AG04450 (cell line): ENCODE results near the gene PEX26. TPM values are rescaled to one million over a fixed set of nuclear protein-coding genes. Genes with fewer than 3 reads are reported as not detected.

ENCODE experiments used
- CTCF ChIA-PET: fragments of 300-600, 350-600 bp; formaldehyde crosslinking; extraction: SDS; loops from one replicate; lab custom pipeline; 2022; ENCODE audit warnings: antibody characterized with exemption, inconsistent platforms; lab: Charles Lee
- POLR2A ChIA-PET: fragments of 350-600 bp; formaldehyde crosslinking; extraction: SDS; loops from one replicate; lab custom pipeline; 2021; ENCODE audit warnings: antibody characterized with exemption, inconsistent platforms; lab: Yijun Ruan, JAX
- DNase-seq: peaks from one replicate; pipeline ENCODE4 v3.0.0-alpha.2; 2011; ENCODE audit warnings: low read depth, low spot score
- H3K27ac ChIP-seq: one replicate; pipeline ENCODE4 v1.5.1; 2012; ENCODE audit warnings: low read depth, low read length, control low read depth
- H3K27me3 ChIP-seq: one replicate; pipeline ENCODE4 v1.6.0; 2012; ENCODE audit warnings: low read length; ENCODE audit not compliant: control insufficient read depth, insufficient read depth
- H3K4me3 ChIP-seq: 2 replicates; pipeline ENCODE4 v1.5.1; 2011; ENCODE audit warnings: mild to moderate bottlenecking, low read depth, low read length, control low read depth
- H3K9me3 ChIP-seq: 2 replicates; pipeline ENCODE4 v1.5.1; 2012; ENCODE audit warnings: low read length; ENCODE audit not compliant: control insufficient read depth, insufficient read depth
- CTCF ChIP-seq: IDR thresholded peaks from 2 replicates; pipeline ENCODE4 v1.5.1; 2011; ENCODE audit warnings: low read depth, low read length, control low read depth, inconsistent platforms
- polyA plus RNA-seq: library from polyadenylated mRNA; depleted of rRNA; stranded (reverse); fragments of >200 nt; gene quantifications from 2 replicates; pipeline ENCODE4 v1.2.3, GENCODE V29; 2011

The PEX26 gene
- polyA plus RNA-seq, 1 experiment = 20.8 TPM

GRCh38 chr22:18079706-18080233, 2.0 kb downstream of the PEX26 start:
- no peak for DNase-seq
- H3K27ac ChIP-seq = no peak overlapping the region
- TF ChIP-seq CTCF = no peak
- CTCF ChIA-PET = interaction anchor here (0.6 to 8.8 kb wide), 2 partner anchors 69 to 250 kb away, joined by 9 to 226 read pairs; no protein-coding TSS in a partner anchor
- H3K27me3 ChIP-seq = no peaks in the 10 kb centered on the region
- POLR2A ChIA-PET = no interaction called here
- no peak overlapping the region for H3K4me3 ChIP-seq
- H3K9me3 ChIP-seq = no peaks in the 10 kb centered on the region; the same call in 1 of the 2 replicates

- Histone ChIP-seq H3K27me3 (no peaks in the 10 kb centered on the region), H3K27ac (no peak overlapping the region), H3K9me3 (no peaks in the 10 kb centered on the region; the same call in 1 of the 2 replicates), H3K4me3 (no peak overlapping the region)
- ChIA-PET CTCF (no interaction called here), POLR2A (no interaction called here)
- DNase-seq = no peak
- no peak for TF ChIP-seq CTCF
Observed at GRCh38 chr22:18081416-18081815, 3.6 kb downstream of the PEX26 start.

- H3K9me3 ChIP-seq = no peaks in the 10 kb centered on the region; the same call in 1 of the 2 replicates
- H3K27me3 ChIP-seq = no peaks in the 10 kb centered on the region
- H3K27ac ChIP-seq = no peak overlapping the region
- ChIA-PET POLR2A (no interaction called here), CTCF (no interaction called here)
- TF ChIP-seq CTCF = no peak
- no peak for DNase-seq
- H3K4me3 ChIP-seq = no peak overlapping the region
Observed at GRCh38 chr22:18082467-18082866, 4.7 kb downstream of the PEX26 start.

GRCh38 chr22:18083406-18083805, 5.6 kb downstream of the PEX26 start:
- no peaks in the 10 kb centered on the region; the same call in 1 of the 2 replicates for H3K9me3 ChIP-seq
- no peak overlapping the region for H3K27ac ChIP-seq
- no peak for TF ChIP-seq CTCF
- CTCF ChIA-PET = no interaction called here
- no peaks in the 10 kb centered on the region for H3K27me3 ChIP-seq
- no peak for DNase-seq
- POLR2A ChIA-PET = no interaction called here
- H3K4me3 ChIP-seq = no peak overlapping the region

GRCh38 chr22:18085188-18085587, 7.4 kb downstream of the PEX26 start:
- no peak for TF ChIP-seq CTCF
- CTCF ChIA-PET = no interaction called here
- Histone ChIP-seq H3K4me3 (no peak overlapping the region), H3K9me3 (no peaks in the 10 kb centered on the region; the same call in 1 of the 2 replicates), H3K27me3 (no peaks in the 10 kb centered on the region), H3K27ac (no peak overlapping the region)
- POLR2A ChIA-PET = no interaction called here
- no peak for DNase-seq
